HEK293 (cell line): ENCODE measurements around the gene VAV2.

Experiments used
- SP7 ChIP-seq: fragments of 450-650 bp; formaldehyde crosslinking; IDR thresholded peaks from 2 replicates; pipeline ENCODE4 v1.5.1; 2016; ENCODE audit warnings: missing biosample characterization, missing genetic modification characterization
- ZFHX2 ChIP-seq: fragments of 450-650 bp; formaldehyde crosslinking; conservative IDR thresholded peaks from 2 replicates; pipeline ENCODE4 v1.5.1; 2016; ENCODE audit warnings: missing biosample characterization, missing genetic modification characterization
- ZNF18 ChIP-seq: fragments of 450-650 bp; formaldehyde crosslinking; IDR thresholded peaks from 2 replicates; pipeline ENCODE4 v1.5.1; 2016; ENCODE audit warnings: missing biosample characterization, missing genetic modification characterization

GRCh38 chr9:133929599-133929998 is 62.5 kb downstream of the VAV2 start:
- TF ChIP-seq SP7 (tag by site-specific recombination) (no peak), ZNF18 (tag by site-specific recombination) (no peak), ZFHX2 (no peak)
